ENCODE data around the gene RNF123.

Gene RNF123

DNA sequence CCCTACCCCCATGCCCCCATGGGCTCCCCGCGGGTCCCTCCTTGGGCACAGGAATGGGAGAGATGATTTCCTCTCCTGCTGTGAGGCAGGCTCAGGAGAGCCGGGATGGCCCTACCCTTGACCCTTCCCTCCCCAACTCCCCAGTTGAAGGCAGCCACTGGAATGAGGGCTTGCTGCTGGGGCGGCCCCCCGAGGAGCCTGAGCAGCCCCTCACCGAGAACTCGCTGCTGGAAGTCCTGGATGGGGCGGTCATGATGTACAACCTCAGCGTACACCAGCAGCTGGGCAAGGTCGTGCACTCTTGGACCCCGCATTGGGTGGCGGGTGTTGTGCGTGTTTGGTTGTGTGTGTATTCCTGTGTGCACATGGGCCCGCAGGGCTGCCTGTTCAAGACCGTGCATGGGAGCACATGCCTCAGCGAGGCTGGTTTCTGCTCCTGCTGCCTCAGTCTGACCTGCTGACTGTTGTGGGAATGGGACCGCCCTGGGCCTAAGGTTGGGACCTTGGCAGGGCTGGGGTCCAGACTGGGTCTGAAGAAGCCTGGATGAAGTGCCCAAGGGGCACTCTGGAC, 16.1 kb downstream of the RNF123 start (continued):
- TF ChIP-seq, protein P1, sequence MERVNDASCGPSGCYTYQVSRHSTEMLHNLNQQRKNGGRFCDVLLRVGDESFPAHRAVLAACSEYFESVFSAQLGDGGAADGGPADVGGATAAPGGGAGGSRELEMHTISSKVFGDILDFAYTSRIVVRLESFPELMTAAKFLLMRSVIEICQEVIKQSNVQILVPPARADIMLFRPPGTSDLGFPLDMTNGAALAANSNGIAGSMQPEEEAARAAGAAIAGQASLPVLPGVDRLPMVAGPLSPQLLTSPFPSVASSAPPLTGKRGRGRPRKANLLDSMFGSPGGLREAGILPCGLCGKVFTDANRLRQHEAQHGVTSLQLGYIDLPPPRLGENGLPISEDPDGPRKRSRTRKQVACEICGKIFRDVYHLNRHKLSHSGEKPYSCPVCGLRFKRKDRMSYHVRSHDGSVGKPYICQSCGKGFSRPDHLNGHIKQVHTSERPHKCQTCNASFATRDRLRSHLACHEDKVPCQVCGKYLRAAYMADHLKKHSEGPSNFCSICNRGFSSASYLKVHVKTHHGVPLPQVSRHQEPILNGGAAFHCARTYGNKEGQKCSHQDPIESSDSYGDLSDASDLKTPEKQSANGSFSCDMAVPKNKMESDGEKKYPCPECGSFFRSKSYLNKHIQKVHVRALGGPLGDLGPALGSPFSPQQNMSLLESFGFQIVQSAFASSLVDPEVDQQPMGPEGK (CRISPR knock-in tag; IDR thresholded peaks at IDR 0.05; ENCODE audit: borderline replicate concordance), result no peak
- TF ChIP-seq, protein P2, sequence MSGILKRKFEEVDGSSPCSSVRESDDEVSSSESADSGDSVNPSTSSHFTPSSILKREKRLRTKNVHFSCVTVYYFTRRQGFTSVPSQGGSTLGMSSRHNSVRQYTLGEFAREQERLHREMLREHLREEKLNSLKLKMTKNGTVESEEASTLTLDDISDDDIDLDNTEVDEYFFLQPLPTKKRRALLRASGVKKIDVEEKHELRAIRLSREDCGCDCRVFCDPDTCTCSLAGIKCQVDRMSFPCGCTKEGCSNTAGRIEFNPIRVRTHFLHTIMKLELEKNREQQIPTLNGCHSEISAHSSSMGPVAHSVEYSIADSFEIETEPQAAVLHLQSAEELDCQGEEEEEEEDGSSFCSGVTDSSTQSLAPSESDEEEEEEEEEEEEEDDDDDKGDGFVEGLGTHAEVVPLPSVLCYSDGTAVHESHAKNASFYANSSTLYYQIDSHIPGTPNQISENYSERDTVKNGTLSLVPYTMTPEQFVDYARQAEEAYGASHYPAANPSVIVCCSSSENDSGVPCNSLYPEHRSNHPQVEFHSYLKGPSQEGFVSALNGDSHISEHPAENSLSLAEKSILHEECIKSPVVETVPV (CRISPR knock-in tag; IDR thresholded peaks at IDR 0.05), result no peak
- TF ChIP-seq, protein P3, sequence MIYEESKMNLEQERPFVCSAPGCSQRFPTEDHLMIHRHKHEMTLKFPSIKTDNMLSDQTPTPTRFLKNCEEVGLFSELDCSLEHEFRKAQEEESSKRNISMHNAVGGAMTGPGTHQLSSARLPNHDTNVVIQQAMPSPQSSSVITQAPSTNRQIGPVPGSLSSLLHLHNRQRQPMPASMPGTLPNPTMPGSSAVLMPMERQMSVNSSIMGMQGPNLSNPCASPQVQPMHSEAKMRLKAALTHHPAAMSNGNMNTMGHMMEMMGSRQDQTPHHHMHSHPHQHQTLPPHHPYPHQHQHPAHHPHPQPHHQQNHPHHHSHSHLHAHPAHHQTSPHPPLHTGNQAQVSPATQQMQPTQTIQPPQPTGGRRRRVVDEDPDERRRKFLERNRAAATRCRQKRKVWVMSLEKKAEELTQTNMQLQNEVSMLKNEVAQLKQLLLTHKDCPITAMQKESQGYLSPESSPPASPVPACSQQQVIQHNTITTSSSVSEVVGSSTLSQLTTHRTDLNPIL (CRISPR knock-in tag; IDR thresholded peaks at IDR 0.05; ENCODE audit: low read depth), result no peak

DNA sequence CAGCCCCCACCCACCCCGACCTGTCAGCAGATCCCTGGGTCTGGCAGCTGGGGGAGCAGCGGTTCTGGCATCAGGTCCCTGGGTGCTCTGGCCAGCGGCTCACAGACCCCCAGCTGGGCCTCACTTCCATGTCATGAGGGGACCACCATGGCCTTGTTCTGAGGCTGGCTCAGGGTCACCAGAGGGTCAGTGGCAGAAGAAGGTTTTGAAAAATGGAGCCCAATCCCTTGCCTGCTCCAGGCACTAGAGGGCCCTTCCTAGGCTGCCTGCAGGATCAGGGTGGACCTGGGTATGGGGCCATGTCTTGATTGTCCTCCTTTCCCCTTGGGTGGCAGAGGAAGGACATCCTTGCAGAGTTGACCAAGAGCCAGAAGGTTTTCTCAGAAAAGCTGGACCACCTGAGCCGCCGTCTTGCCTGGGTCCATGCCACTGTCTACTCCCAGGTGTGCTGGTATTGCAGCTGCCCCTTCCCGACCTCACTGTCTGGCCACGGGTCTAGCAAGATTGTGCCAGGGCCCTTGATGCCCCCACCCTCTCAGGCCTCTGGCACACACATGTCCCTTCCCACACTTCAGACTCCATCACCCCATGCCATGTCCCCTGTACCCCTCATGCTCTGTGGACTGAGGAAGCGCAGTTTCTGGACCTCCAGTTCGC, 17.2 kb downstream of the RNF123 start:
- no peak for ATAC-seq
- no peak for TF ChIP-seq TOX (CRISPR knock-in tag; IDR thresholded peaks at IDR 0.05; ENCODE audit: borderline replicate concordance)
- no peak for TF ChIP-seq BACH2 (CRISPR knock-in tag; IDR thresholded peaks at IDR 0.05; ENCODE audit: borderline replicate concordance)
- TF ChIP-seq OSR1 (CRISPR knock-in tag; IDR thresholded peaks at IDR 0.05), result no peak
- TF ChIP-seq, protein P4, sequence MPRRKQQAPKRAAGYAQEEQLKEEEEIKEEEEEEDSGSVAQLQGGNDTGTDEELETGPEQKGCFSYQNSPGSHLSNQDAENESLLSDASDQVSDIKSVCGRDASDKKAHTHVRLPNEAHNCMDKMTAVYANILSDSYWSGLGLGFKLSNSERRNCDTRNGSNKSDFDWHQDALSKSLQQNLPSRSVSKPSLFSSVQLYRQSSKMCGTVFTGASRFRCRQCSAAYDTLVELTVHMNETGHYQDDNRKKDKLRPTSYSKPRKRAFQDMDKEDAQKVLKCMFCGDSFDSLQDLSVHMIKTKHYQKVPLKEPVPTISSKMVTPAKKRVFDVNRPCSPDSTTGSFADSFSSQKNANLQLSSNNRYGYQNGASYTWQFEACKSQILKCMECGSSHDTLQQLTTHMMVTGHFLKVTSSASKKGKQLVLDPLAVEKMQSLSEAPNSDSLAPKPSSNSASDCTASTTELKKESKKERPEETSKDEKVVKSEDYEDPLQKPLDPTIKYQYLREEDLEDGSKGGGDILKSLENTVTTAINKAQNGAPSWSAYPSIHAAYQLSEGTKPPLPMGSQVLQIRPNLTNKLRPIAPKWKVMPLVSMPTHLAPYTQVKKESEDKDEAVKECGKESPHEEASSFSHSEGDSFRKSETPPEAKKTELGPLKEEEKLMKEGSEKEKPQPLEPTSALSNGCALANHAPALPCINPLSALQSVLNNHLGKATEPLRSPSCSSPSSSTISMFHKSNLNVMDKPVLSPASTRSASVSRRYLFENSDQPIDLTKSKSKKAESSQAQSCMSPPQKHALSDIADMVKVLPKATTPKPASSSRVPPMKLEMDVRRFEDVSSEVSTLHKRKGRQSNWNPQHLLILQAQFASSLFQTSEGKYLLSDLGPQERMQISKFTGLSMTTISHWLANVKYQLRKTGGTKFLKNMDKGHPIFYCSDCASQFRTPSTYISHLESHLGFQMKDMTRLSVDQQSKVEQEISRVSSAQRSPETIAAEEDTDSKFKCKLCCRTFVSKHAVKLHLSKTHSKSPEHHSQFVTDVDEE (CRISPR knock-in tag; IDR thresholded peaks at IDR 0.05), result no peak
- no peak for TF ChIP-seq ESRRG (CRISPR knock-in tag; IDR thresholded peaks at IDR 0.05)
- no peak for TF ChIP-seq ARNTL (CRISPR knock-in tag; IDR thresholded peaks at IDR 0.05; ENCODE audit: borderline replicate concordance, low read depth)
- no peak for TF ChIP-seq ZFP30 (CRISPR knock-in tag; IDR thresholded peaks at IDR 0.05)
- TF ChIP-seq ZC3H10 (CRISPR knock-in tag; IDR thresholded peaks at IDR 0.05), result no peak
- TF ChIP-seq SNAI2 (CRISPR knock-in tag; IDR thresholded peaks at IDR 0.05), result no peak
- TF ChIP-seq RARB (CRISPR knock-in tag; IDR thresholded peaks at IDR 0.05), result no peak
- no peak for TF ChIP-seq PPARA (CRISPR knock-in tag; IDR thresholded peaks at IDR 0.05; ENCODE audit: borderline replicate concordance)
- no peak for TF ChIP-seq ZNF70 (CRISPR knock-in tag; IDR thresholded peaks at IDR 0.05)
- TF ChIP-seq, protein P3 (CRISPR knock-in tag; IDR thresholded peaks at IDR 0.05; ENCODE audit: low read depth), result no peak

DNA sequence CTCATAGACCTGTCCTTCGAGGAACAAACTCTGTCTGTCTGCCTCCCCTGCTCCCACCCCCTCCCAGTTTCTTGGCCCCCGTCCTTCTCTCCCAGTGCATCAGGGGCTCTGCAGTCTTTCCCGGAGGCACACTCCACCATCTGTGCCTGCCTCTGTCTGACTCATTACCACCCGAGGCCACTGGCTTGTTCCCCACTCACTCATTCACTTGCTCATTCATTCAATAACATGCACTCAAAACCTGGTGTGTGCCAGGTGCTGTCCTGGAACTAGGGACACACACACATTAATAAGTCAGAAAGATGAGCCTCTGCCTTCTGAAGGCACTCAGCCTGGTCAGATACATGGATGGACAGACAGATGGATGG, 17.7 kb downstream of the RNF123 start:
- no peak for ATAC-seq
- TF ChIP-seq, protein P5, sequence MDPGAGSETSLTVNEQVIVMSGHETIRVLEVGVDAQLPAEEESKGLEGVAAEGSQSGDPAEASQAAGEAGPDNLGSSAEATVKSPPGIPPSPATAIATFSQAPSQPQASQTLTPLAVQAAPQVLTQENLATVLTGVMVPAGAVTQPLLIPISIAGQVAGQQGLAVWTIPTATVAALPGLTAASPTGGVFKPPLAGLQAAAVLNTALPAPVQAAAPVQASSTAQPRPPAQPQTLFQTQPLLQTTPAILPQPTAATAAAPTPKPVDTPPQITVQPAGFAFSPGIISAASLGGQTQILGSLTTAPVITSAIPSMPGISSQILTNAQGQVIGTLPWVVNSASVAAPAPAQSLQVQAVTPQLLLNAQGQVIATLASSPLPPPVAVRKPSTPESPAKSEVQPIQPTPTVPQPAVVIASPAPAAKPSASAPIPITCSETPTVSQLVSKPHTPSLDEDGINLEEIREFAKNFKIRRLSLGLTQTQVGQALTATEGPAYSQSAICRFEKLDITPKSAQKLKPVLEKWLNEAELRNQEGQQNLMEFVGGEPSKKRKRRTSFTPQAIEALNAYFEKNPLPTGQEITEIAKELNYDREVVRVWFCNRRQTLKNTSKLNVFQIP (CRISPR knock-in tag; IDR thresholded peaks at IDR 0.05; ENCODE audit: borderline replicate concordance, low read depth), result no peak
- no peak for TF ChIP-seq ZFP3 (CRISPR knock-in tag; IDR thresholded peaks at IDR 0.05)
- no peak for TF ChIP-seq RARB (CRISPR knock-in tag; IDR thresholded peaks at IDR 0.05)
- TF ChIP-seq, protein P2 (CRISPR knock-in tag; IDR thresholded peaks at IDR 0.05), result no peak
- TF ChIP-seq ARNTL (CRISPR knock-in tag; IDR thresholded peaks at IDR 0.05; ENCODE audit: borderline replicate concordance, low read depth), result no peak
- no peak for TF ChIP-seq PPARA (CRISPR knock-in tag; IDR thresholded peaks at IDR 0.05; ENCODE audit: borderline replicate concordance)
- no peak for TF ChIP-seq ZNF70 (CRISPR knock-in tag; IDR thresholded peaks at IDR 0.05)
- no peak for TF ChIP-seq ESRRG (CRISPR knock-in tag; IDR thresholded peaks at IDR 0.05)
- TF ChIP-seq OSR1 (CRISPR knock-in tag; IDR thresholded peaks at IDR 0.05), result no peak
